ENCODE results near the gene MMP28. TPM values are rescaled to one million over a fixed set of nuclear protein-coding genes. Genes with fewer than 3 reads are reported as not detected.
A peak's percentile ranks its signal among the peaks of the same experiment; 100 is the strongest.

Gene MMP28
- total RNA-seq, 1 experiment from 2014 or later, result not detected

GRCh38 chr17:35808240-35808961, 13.0 kb upstream of the MMP28 start:
- H3K9me3 ChIP-seq, result no peaks in the 10 kb centered on the region
- no peak for DNase-seq
- peak overlapping the region; percentile 100 for H3K4me3 ChIP-seq
- no peaks in the 10 kb centered on the region for H3K27me3 ChIP-seq
- peaks cover 28% of the 10 kb centered on the region for H3K36me3 ChIP-seq

GRCh38 chr17:35807371-35808144, 12.1 kb upstream of the MMP28 start:
- no peak for DNase-seq
- Histone ChIP-seq H3K4me3 (no peak overlapping the region), H3K36me3 (peaks cover 27% of the 10 kb centered on the region), H3K27me3 (no peaks in the 10 kb centered on the region), H3K9me3 (no peaks in the 10 kb centered on the region)

GRCh38 chr17:35804658-35805192, 9.3 kb upstream of the MMP28 start:
- H3K27me3 ChIP-seq, result no peaks in the 10 kb centered on the region
- peaks cover 4% of the 10 kb centered on the region for H3K36me3 ChIP-seq
- H3K4me3 ChIP-seq, result no peak overlapping the region
- DNase-seq, result peak; percentile 58
- no peaks in the 10 kb centered on the region for H3K9me3 ChIP-seq

- H3K9me3 ChIP-seq, result no peaks in the 10 kb centered on the region
- peaks cover 8% of the 10 kb centered on the region for H3K27me3 ChIP-seq
- no peaks in the 10 kb centered on the region for H3K36me3 ChIP-seq
- no peak overlapping the region for H3K4me3 ChIP-seq
- DNase-seq, result peak; percentile 90
Measured at GRCh38 chr17:35801583-35802224, 6.3 kb upstream of the MMP28 start.

- peak; percentile 97 for DNase-seq
- H3K4me3 ChIP-seq, result no peak overlapping the region
- H3K27me3 ChIP-seq, result peaks cover 17% of the 10 kb centered on the region
- H3K9me3 ChIP-seq, result no peaks in the 10 kb centered on the region
- no peaks in the 10 kb centered on the region for H3K36me3 ChIP-seq
Measured at GRCh38 chr17:35799942-35800341, 4.5 kb upstream of the MMP28 start.

GRCh38 chr17:35797918-35798317, 2.5 kb upstream of the MMP28 start:
- no peaks in the 10 kb centered on the region for H3K9me3 ChIP-seq
- no peak for DNase-seq
- H3K27me3 ChIP-seq, result peaks cover 24% of the 10 kb centered on the region
- no peaks in the 10 kb centered on the region for H3K36me3 ChIP-seq
- H3K4me3 ChIP-seq, result no peak overlapping the region

- DNase-seq, result no peak
- H3K4me3 ChIP-seq, result no peak overlapping the region
- H3K36me3 ChIP-seq, result no peaks in the 10 kb centered on the region
- H3K9me3 ChIP-seq, result no peaks in the 10 kb centered on the region
- peaks cover 24% of the 10 kb centered on the region for H3K27me3 ChIP-seq
Measured at GRCh38 chr17:35797370-35797769, 1.9 kb upstream of the MMP28 start.

GRCh38 chr17:35796942-35797341, 1.5 kb upstream of the MMP28 start:
- peaks cover 24% of the 10 kb centered on the region for H3K27me3 ChIP-seq
- DNase-seq, result no peak
- H3K36me3 ChIP-seq, result no peaks in the 10 kb centered on the region
- H3K4me3 ChIP-seq, result no peak overlapping the region
- no peaks in the 10 kb centered on the region for H3K9me3 ChIP-seq

GRCh38 chr17:35795871-35796265, 427 bp upstream of the MMP28 start:
- H3K27me3 ChIP-seq, result peaks cover 24% of the 10 kb centered on the region
- H3K4me3 ChIP-seq, result peak overlapping the region; percentile 47
- no peaks in the 10 kb centered on the region for H3K9me3 ChIP-seq
- no peak for DNase-seq
- no peaks in the 10 kb centered on the region for H3K36me3 ChIP-seq

GRCh38 chr17:35793257-35793656, 2.2 kb downstream of the MMP28 start:
- Histone ChIP-seq H3K27me3 (peaks cover 24% of the 10 kb centered on the region), H3K36me3 (no peaks in the 10 kb centered on the region), H3K4me3 (no peak overlapping the region), H3K9me3 (no peaks in the 10 kb centered on the region)
- DNase-seq, result no peak

- peaks cover 18% of the 10 kb centered on the region for H3K27me3 ChIP-seq
- no peak for DNase-seq
Measured at GRCh38 chr17:35791681-35792350, 3.6 kb downstream of the MMP28 start.

GRCh38 chr17:35790841-35791240, 4.6 kb downstream of the MMP28 start:
- H3K36me3 ChIP-seq, result no peaks in the 10 kb centered on the region
- no peak overlapping the region for H3K4me3 ChIP-seq
- peak; percentile 13 for DNase-seq
- H3K9me3 ChIP-seq, result no peaks in the 10 kb centered on the region
- H3K27me3 ChIP-seq, result peaks cover 14% of the 10 kb centered on the region

More at GRCh38 chr17:35791681-35792350, 3.6 kb downstream of the MMP28 start:
- Histone ChIP-seq H3K4me3 (no peak overlapping the region), H3K9me3 (no peaks in the 10 kb centered on the region), H3K36me3 (no peaks in the 10 kb centered on the region)

- Histone ChIP-seq H3K36me3 (no peaks in the 10 kb centered on the region), H3K27me3 (no peaks in the 10 kb centered on the region; the same call in 1 of the 2 replicates), H3K9me3 (no peaks in the 10 kb centered on the region), H3K4me3 (no peak overlapping the region)
- peak; percentile 76 for DNase-seq
Measured at GRCh38 chr17:35788477-35789368, 6.7 kb downstream of the MMP28 start.

GRCh38 chr17:35786941-35787432, 8.5 kb downstream of the MMP28 start:
- peak; percentile 14 for DNase-seq
- Histone ChIP-seq H3K9me3 (no peaks in the 10 kb centered on the region), H3K27me3 (no peaks in the 10 kb centered on the region), H3K4me3 (no peak overlapping the region), H3K36me3 (no peaks in the 10 kb centered on the region)

- H3K27me3 ChIP-seq, result no peaks in the 10 kb centered on the region
- DNase-seq, result peak; percentile 69
- no peaks in the 10 kb centered on the region for H3K9me3 ChIP-seq
- H3K4me3 ChIP-seq, result no peak overlapping the region
- H3K36me3 ChIP-seq, result no peaks in the 10 kb centered on the region
Measured at GRCh38 chr17:35784895-35785294, 10.5 kb downstream of the MMP28 start.

- H3K9me3 ChIP-seq, result no peaks in the 10 kb centered on the region
- no peak overlapping the region for H3K4me3 ChIP-seq
- H3K36me3 ChIP-seq, result no peaks in the 10 kb centered on the region
- DNase-seq, result no peak
- no peaks in the 10 kb centered on the region for H3K27me3 ChIP-seq
Measured at GRCh38 chr17:35780950-35781349, 14.5 kb downstream of the MMP28 start.
